Cerebellar cortex (tissue), 1 donor: ENCODE results near the gene DAZL.
"Not testable (repeated sequence)": the region's sequence is repeated elsewhere in the genome, so short reads cannot be mapped to it uniquely, and the experiment has no call there.

Source experiments
- DNase-seq: peaks from one replicate; pipeline ENCODE4 v3.0.0-alpha.2; 2015; ENCODE audit warnings: low spot score

The DAZL gene

GRCh38 chr3:16604887-16605602 lies at the start of gene DAZL:
DAZL (minus strand) TSS chr3:16605423; CDS start chr3:16605205, 218 bp downstream.
- no peak for DNase-seq

- no peak for DNase-seq
These were observed 49.8 kb upstream of the DAZL start for GRCh38 chr3:16654976-16655375.

- no peak for DNase-seq
These were observed 48.5 kb upstream of the DAZL start for GRCh38 chr3:16653712-16654111.

GRCh38 chr3:16647668-16648067 lies 42.4 kb upstream of the DAZL start:
- no peak for DNase-seq

- DNase-seq, result no peak
These were observed 34.6 kb upstream of the DAZL start for GRCh38 chr3:16639806-16640205.

GRCh38 chr3:16633948-16634347 lies 28.7 kb upstream of the DAZL start:
- no peak for DNase-seq

GRCh38 chr3:16632395-16632794 lies 27.2 kb upstream of the DAZL start:
- no peak for DNase-seq

GRCh38 chr3:16618721-16619120 lies 13.5 kb upstream of the DAZL start:
- no peak for DNase-seq

GRCh38 chr3:16617155-16617554 lies 11.9 kb upstream of the DAZL start:
- DNase-seq, result not testable (repeated sequence)

GRCh38 chr3:16616083-16616482 lies 10.9 kb upstream of the DAZL start:
- no peak for DNase-seq

GRCh38 chr3:16614033-16615031 lies 9.1 kb upstream of the DAZL start:
- no peak for DNase-seq

GRCh38 chr3:16609927-16610580 lies 4.8 kb upstream of the DAZL start:
- DNase-seq, result no peak

GRCh38 chr3:16608816-16609215 lies 3.6 kb upstream of the DAZL start:
- DNase-seq, result no peak

- no peak for DNase-seq
These were observed 2.5 kb upstream of the DAZL start for GRCh38 chr3:16607718-16608117.

- no peak for DNase-seq
These were observed 1.2 kb upstream of the DAZL start for GRCh38 chr3:16606398-16606797.

- no peak for DNase-seq
These were observed 743 bp upstream of the DAZL start for GRCh38 chr3:16605966-16606365.

- DNase-seq, result no peak
These were observed 790 bp downstream of the DAZL start for GRCh38 chr3:16604433-16604832.

- peak; percentile 56 for DNase-seq
These were observed 3.7 kb downstream of the DAZL start for GRCh38 chr3:16601537-16602005.

GRCh38 chr3:16600780-16601536 lies 4.3 kb downstream of the DAZL start:
- DNase-seq, result peak; percentile 92

- DNase-seq, result no peak
These were observed 5.5 kb downstream of the DAZL start for GRCh38 chr3:16599694-16600093.

GRCh38 chr3:16596352-16597032 lies 8.7 kb downstream of the DAZL start:
- DNase-seq, result no peak
